GM19324 (cell line): ENCODE measurements around the gene OR52E4.

ENCODE experiments used
- ATAC-seq: cut with Tn5 transposase; IDR thresholded peaks from one replicate; pipeline ENCODE4 v1.9.1; 2021; ENCODE audit warnings: mild to moderate bottlenecking, moderate library complexity; ENCODE audit not compliant: unreplicated experiment, low FRiP score

The OR52E4 gene

GRCh38 chr11:5928811-5929210 is 48.4 kb downstream of the OR52E4 start:
- ATAC-seq, result no peak

DNA sequence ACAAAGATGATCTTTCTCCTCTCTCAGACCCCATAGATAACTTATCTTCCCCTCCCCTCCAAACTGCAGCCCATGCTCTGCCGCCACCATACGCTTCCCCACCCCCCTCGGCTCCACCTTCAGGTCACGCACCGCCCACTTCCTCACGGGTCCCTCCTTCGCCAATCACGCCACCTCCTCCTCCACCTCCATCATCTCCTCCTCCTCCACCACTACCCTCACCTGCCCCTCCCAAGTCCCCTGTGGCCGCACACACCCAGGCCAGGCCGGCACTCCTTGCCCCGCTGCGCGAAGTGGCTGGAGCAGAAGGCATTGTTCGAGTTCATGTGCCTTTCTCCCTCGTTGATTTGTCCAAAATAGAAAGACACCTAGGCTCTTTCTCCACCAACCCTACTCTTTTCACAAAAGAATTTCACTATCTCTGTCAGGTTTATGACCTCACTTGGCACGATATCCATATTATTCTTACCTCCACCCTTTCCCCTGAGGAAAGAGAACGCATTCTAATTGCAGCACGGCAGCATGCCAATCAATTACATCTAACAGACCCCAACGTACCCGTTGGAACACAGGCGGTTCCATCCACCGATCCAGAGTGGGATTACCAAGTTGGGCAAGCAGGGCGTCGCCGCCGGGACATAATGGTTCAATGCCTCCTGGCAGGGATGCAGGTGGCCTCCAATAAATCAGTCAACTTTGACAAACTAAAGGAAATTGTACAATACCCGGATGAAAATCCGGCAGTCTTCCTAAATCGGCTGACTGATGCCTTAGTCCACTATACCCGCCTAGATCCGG is 49.3 kb downstream of the OR52E4 start:
- no peak for ATAC-seq

DNA sequence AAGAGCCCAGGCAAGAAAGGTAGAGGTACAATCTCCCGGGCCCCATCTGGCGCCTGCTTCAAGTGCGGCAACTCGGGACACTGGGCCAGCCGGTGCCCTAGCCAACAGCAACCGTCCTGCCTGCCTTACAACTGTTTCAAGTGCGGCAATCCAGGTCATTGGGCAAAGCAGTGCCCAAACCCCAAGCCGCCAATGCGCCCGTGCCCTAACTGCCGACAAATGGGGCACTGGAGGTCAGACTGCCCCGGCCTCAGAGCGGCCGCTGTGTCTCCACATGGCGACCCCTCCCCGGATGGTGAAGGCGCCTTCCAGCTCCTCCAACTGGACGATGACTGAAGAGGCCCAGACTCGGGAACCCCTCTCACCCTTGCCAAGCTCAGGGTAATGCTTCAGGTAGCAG is 50.2 kb downstream of the OR52E4 start:
- no peak for ATAC-seq

DNA sequence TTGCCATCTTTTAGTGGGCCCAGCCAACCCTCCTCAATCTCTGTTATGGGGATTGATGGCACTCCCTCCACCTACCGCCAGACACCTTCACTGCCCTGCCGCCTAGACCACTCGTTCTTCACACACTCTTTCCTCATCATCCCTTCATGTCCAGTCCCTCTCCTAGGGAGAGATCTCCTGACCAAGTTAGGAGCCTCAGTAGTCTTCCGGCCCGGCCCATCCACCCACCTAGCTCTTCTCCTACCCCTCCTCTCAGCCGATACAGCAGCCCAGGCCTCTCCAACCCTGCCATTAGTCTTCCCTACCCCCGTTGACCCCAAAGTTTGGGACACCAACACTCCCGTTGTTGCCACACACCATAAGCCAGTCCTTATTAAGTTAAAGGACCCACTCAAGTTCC is 50.6 kb downstream of the OR52E4 start:
- no peak for ATAC-seq

- ATAC-seq, result no peak
Measured at GRCh38 chr11:5932671-5933070, 52.2 kb downstream of the OR52E4 start.

- ATAC-seq, result no peak
Measured at GRCh38 chr11:5933116-5933515, 52.7 kb downstream of the OR52E4 start.
